SK-N-SH (cell line): Measurements from ENCODE around the gene CDH13. TPM values are rescaled to one million over a fixed set of nuclear protein-coding genes. Genes with fewer than 3 reads are reported as not detected.

Experiments
- CTCF ChIA-PET: fragments of 300-600, 350-600 bp; formaldehyde crosslinking; extraction: SDS; loops from one replicate; lab custom pipeline; 2021; lab: Yijun Ruan, JAX
- POLR2A ChIA-PET: fragments of 350-600 bp; sonication (Branson Sonifier 250); formaldehyde crosslinking; extraction: SDS; loops from one replicate; lab custom pipeline; 2020; ENCODE audit warnings: antibody characterized with exemption, inconsistent platforms; lab: Yijun Ruan, JAX
- DNase-seq: peaks from one replicate; pipeline ENCODE4 v3.0.0; 2012
- H2AFZ ChIP-seq: fragments of 200-600 bp; sonication (generic); 2 replicates; pipeline ENCODE4 v1.8.1; 2016; ENCODE audit warnings: antibody characterized with exemption, mild to moderate bottlenecking, low read depth
- H3F3A ChIP-seq: fragments of 200-600 bp; sonication (generic); replicated peaks from 2 replicates; pipeline ENCODE3; 2016; ENCODE audit warnings: antibody characterized with exemption, mild to moderate bottlenecking; ENCODE audit not compliant: insufficient read depth
- H3K27ac ChIP-seq, 2 experiments: fragments of 200-500 bp in 1 of 2; fragments of 200-600 bp in 1 of 2; sonication (Bioruptor generic) in 1 of 2; sonication (generic), shearing (Covaris generic) in 1 of 2; 2 replicates each; pipeline versions ENCODE4 v1.5.1 to v1.6.1; 2014 to 2016; ENCODE audit warnings: low read depth in 2 of 2, inconsistent platforms in 1 of 2, low read length in 1 of 2, mild to moderate bottlenecking in 1 of 2, mixed read lengths in 1 of 2
- H3K27me3 ChIP-seq: fragments of 200-600 bp; sonication (generic), shearing (Covaris generic); 2 replicates; pipeline ENCODE4 v1.6.1; 2016; ENCODE audit warnings: mixed run types; ENCODE audit not compliant: insufficient read depth
- H3K36me3 ChIP-seq, 2 experiments: fragments of 200-500 bp in 1 of 2; fragments of 200-600 bp in 1 of 2; sonication (Bioruptor generic) in 1 of 2; sonication (generic) in 1 of 2; replicated peaks in 1 of 2; 2 replicates each; pipeline versions ENCODE3 to v1.5.1; 2014 to 2016; ENCODE audit warnings: low read length in 1 of 2, mild to moderate bottlenecking in 1 of 2; ENCODE audit not compliant: insufficient read depth in 2 of 2, control insufficient read depth in 1 of 2
- H3K4me1 ChIP-seq, 2 experiments: fragments of 200-500 bp in 1 of 2; fragments of 200-600 bp in 1 of 2; sonication (Bioruptor generic) in 1 of 2; sonication (generic), shearing (Covaris generic) in 1 of 2; 2 replicates each; pipeline versions ENCODE4 v1.5.1 to v1.6.1; 2014 to 2016; ENCODE audit warnings: low read depth in 1 of 2, low read length in 1 of 2, mixed run types in 1 of 2; ENCODE audit not compliant: insufficient read depth in 2 of 2, control insufficient read depth in 1 of 2
- H3K4me2 ChIP-seq: fragments of 200-600 bp; sonication (generic), shearing (Covaris generic); 2 replicates; pipeline ENCODE4 v1.6.1; 2017; ENCODE audit warnings: mixed run types
- H3K4me3 ChIP-seq, 2 experiments: fragments of 200-500 bp in 1 of 2; fragments of 200-600 bp in 1 of 2; sonication (Bioruptor generic) in 1 of 2; sonication (generic), shearing (Covaris generic) in 1 of 2; 2 replicates each; pipeline versions ENCODE4 v1.5.1 to v1.8.1; 2014 to 2016; ENCODE audit warnings: low read depth in 2 of 2, inconsistent platforms in 1 of 2, low read length in 1 of 2, mild to moderate bottlenecking in 1 of 2, mixed read lengths in 1 of 2, moderate library complexity in 1 of 2
- H3K79me2 ChIP-seq: fragments of 200-600 bp; sonication (generic); 2 replicates; pipeline ENCODE4 v1.8.1; 2017; ENCODE audit warnings: mild to moderate bottlenecking; ENCODE audit not compliant: insufficient read depth
- H3K9ac ChIP-seq: fragments of 200-600 bp; sonication (generic); 2 replicates; pipeline ENCODE4 v1.6.1; 2017; ENCODE audit warnings: mixed run types
- H3K9me2 ChIP-seq: fragments of 200-600 bp; sonication (generic); 2 replicates; pipeline ENCODE4 v1.6.1; 2017; ENCODE audit warnings: mixed run types
- H3K9me3 ChIP-seq: fragments of 200-600 bp; sonication (generic); 2 replicates; pipeline ENCODE4 v1.6.1; 2017; ENCODE audit warnings: mixed run types, mild to moderate bottlenecking, moderate library complexity
- H4K20me1 ChIP-seq: fragments of 200-600 bp; sonication (generic); 2 replicates; pipeline ENCODE4 v1.6.1; 2017; ENCODE audit warnings: mild to moderate bottlenecking, mixed run types; ENCODE audit not compliant: insufficient read depth
- ELF1 ChIP-seq: IDR thresholded peaks from 2 replicates; pipeline ENCODE4 v1.4.0; 2012
- EP300 ChIP-seq, 2 experiments: IDR thresholded peaks; 2 replicates each; pipeline versions ENCODE4 v1.4.0 to v1.6.1; 2012; ENCODE audit warnings: borderline replicate concordance in 1 of 2, low read depth in 1 of 2, low read length in 1 of 2
- FOXJ3 ChIP-seq: sonication (generic); formaldehyde crosslinking; IDR thresholded peaks from 2 replicates; pipeline ENCODE4 v1.5.1; 2020; ENCODE audit warnings: mild to moderate bottlenecking, missing genetic modification reagents
- GABPA ChIP-seq: IDR thresholded peaks from 2 replicates; pipeline ENCODE4 v1.4.0; 2012; ENCODE audit warnings: low read depth, mild to moderate bottlenecking
- IRF3 ChIP-seq: fragments of 150-350 bp; IDR thresholded peaks from 2 replicates; pipeline ENCODE4 v1.6.1; 2016; ENCODE audit warnings: mild to moderate bottlenecking, low read depth, low read length
- MAX ChIP-seq: IDR thresholded peaks from 2 replicates; pipeline ENCODE4 v1.4.0; 2012; ENCODE audit warnings: low read depth
- MEF2A ChIP-seq: IDR thresholded peaks from 2 replicates; pipeline ENCODE4 v1.4.0; 2012; ENCODE audit warnings: low read depth, borderline replicate concordance
- MXI1 ChIP-seq: IDR thresholded peaks from 2 replicates; pipeline ENCODE4 v1.6.1; 2012; ENCODE audit warnings: mild to moderate bottlenecking, low read depth, low read length, improper control_type of control experiment
- NFIC ChIP-seq: IDR thresholded peaks from 2 replicates; pipeline ENCODE4 v1.4.0; 2012; ENCODE audit warnings: borderline replicate concordance
- NRF1 ChIP-seq: IDR thresholded peaks from 2 replicates; pipeline ENCODE4 v1.6.1; 2012; ENCODE audit warnings: low read depth, mild to moderate bottlenecking, low read length
- RAD21 ChIP-seq: IDR thresholded peaks from 2 replicates; pipeline ENCODE4 v1.6.1; 2012; ENCODE audit warnings: mild to moderate bottlenecking, low read length
- RCOR1 ChIP-seq: fragments of 150-350 bp; IDR thresholded peaks from 2 replicates; pipeline ENCODE4 v1.6.1; 2017; ENCODE audit warnings: antibody characterized with exemption, low read length
- REST ChIP-seq: IDR thresholded peaks from 2 replicates; pipeline ENCODE4 v1.6.1; 2012; ENCODE audit warnings: mild to moderate bottlenecking, low read depth, low read length, moderate library complexity
- RFX5 ChIP-seq: IDR thresholded peaks from 2 replicates; pipeline ENCODE4 v1.6.1; 2012; ENCODE audit warnings: mild to moderate bottlenecking, improper control_type of control experiment, low read length
- SIN3A ChIP-seq: IDR thresholded peaks from 2 replicates; pipeline ENCODE4 v1.6.1; 2012; ENCODE audit warnings: low read depth, mild to moderate bottlenecking, low read length, moderate library complexity, borderline replicate concordance
- SMC3 ChIP-seq: IDR thresholded peaks from 2 replicates; pipeline ENCODE4 v1.6.1; 2012; ENCODE audit warnings: low read depth, low read length, improper control_type of control experiment
- TCF12 ChIP-seq: IDR thresholded peaks from 2 replicates; pipeline ENCODE4 v1.4.0; 2012
- USF2 ChIP-seq: fragments of 150-350 bp; IDR thresholded peaks from 2 replicates; pipeline ENCODE4 v1.6.1; 2017; ENCODE audit warnings: antibody characterized with exemption, low read length, low read depth, borderline replicate concordance
- YY1 ChIP-seq: IDR thresholded peaks from 2 replicates; pipeline ENCODE4 v1.4.0; 2012; ENCODE audit warnings: low read depth, mild to moderate bottlenecking
- ZBTB33 ChIP-seq: IDR thresholded peaks from 2 replicates; pipeline ENCODE4 v1.4.0; 2012; ENCODE audit warnings: low read depth, borderline replicate concordance
- WGBS: methylation state at CpG from one replicate; pipeline ENCODE4 v1.1.6; 2017; ENCODE audit warnings: low lambda C conversion rate; 5-methylcytosine and 5-hydroxymethylcytosine counted together
- polyA plus RNA-seq, 3 experiments: library from polyadenylated mRNA; depleted of rRNA; stranded (reverse); fragments of >200 nt; gene quantifications; 2 replicates each; pipeline ENCODE4 v1.2.3, GENCODE V29; 2012

The CDH13 gene
- polyA plus RNA-seq, 1 of the 3 experiments (the other 2 are of a cell fraction), result 93.0 TPM

- H3K27ac ChIP-seq, result no peak overlapping the region
- H3K9me2 ChIP-seq, result no peaks in the 10 kb centered on the region
- POLR2A ChIA-PET, result no interaction called here
- H3K79me2 ChIP-seq, result no peaks in the 10 kb centered on the region
- no peak overlapping the region for H3K4me3 ChIP-seq
- H3K9ac ChIP-seq, result no peak overlapping the region
- H2AFZ ChIP-seq, result no peak overlapping the region
- H3K36me3 ChIP-seq, result no peaks in the 10 kb centered on the region
- CTCF ChIA-PET, result no interaction called here
- H3F3A ChIP-seq, result no peaks in the 10 kb centered on the region
- TF ChIP-seq ZBTB33 (no peak), RCOR1 (no peak), YY1 (no peak), NFIC (no peak), IRF3 (no peak), EP300 (IDR thresholded peaks at IDR 0.05; ENCODE audit: borderline replicate concordance in 1 of 2, low read depth in 1 of 2, low read length in 1 of 2) (no peak), RAD21 (no peak), GABPA (no peak), ELF1 (no peak), FOXJ3 (CRISPR knock-in tag) (no peak), NRF1 (no peak), SIN3A (no peak), TCF12 (no peak), REST (no peak), MAX (no peak), MEF2A (no peak), RFX5 (no peak), SMC3 (no peak), USF2 (no peak), MXI1 (no peak)
- no peaks in the 10 kb centered on the region for H4K20me1 ChIP-seq
- H3K27me3 ChIP-seq, result no peaks in the 10 kb centered on the region
- no peak overlapping the region for H3K4me2 ChIP-seq
- DNase-seq, result no peak
- WGBS, result 41% methylated on average over 9 of the region's 9 CpGs
- H3K4me1 ChIP-seq, result no peaks in the 10 kb centered on the region
- no peaks in the 10 kb centered on the region for H3K9me3 ChIP-seq
Observed at GRCh38 chr16:83247767-83248372, 621.1 kb downstream of the CDH13 start.
